SKM-1 (cell line): ENCODE data around the gene KDM1A.
"Not testable (repeated sequence)": the region's sequence is repeated elsewhere in the genome, so short reads cannot be mapped to it uniquely, and the experiment has no call there.

Experiments used
- DNase-seq: peaks from one replicate; lab custom pipeline; 2025; ENCODE audit not compliant: unreplicated experiment; lab: John Stamatoyannopoulos, UW

The KDM1A gene

DNA sequence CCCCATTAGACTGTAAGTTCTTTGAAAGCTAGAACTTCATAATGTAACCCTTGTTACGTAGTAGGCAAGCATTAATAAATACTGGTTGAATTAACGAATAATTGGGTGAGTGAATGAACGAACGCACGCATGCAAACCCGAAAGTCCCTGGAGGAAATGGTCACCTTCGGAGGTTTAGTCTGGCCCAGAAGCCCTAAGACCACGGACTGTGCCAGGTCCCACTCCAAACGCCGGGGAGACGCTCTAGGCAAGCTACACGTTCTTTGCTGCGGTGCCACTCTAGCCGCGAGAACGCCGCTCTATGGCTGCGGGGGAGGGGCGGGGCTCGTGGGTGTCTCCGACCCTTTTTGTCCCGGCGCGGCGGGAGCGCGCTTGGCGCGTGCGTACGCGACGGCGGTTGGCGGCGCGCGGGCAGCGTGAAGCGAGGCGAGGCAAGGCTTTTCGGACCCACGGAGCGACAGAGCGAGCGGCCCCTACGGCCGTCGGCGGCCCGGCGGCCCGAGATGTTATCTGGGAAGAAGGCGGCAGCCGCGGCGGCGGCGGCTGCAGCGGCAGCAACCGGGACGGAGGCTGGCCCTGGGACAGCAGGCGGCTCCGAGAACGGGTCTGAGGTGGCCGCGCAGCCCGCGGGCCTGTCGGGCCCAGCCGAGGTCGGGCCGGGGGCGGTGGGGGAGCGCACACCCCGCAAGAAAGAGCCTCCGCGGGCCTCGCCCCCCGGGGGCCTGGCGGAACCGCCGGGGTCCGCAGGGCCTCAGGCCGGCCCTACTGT, at the start of gene KDM1A:
Gene KDM1A (plus strand): TSS at position 375 of the 769 bp plus-strand sequence. CDS start 129 bp downstream, at position 504.
- peak; percentile 85 for DNase-seq

DNA sequence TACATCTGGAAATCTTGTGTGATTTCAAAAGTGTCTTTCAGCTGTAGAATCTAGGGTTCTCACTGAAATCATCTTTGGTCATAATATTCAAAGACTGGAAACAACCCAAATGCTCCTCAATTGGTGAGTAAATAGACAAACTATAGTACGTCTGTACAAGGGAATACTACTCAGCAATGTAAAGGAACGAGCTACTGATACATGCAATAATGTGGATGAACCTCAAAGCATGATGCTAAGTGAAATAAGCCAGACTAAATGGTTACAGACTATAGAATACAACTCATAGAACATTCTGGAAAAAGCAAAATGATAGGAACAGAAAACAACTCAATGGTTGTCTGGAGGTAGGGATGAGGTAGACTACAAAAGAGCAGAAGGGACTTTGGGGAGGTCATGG, 49.2 kb upstream of the KDM1A start:
- no peak for DNase-seq

DNA sequence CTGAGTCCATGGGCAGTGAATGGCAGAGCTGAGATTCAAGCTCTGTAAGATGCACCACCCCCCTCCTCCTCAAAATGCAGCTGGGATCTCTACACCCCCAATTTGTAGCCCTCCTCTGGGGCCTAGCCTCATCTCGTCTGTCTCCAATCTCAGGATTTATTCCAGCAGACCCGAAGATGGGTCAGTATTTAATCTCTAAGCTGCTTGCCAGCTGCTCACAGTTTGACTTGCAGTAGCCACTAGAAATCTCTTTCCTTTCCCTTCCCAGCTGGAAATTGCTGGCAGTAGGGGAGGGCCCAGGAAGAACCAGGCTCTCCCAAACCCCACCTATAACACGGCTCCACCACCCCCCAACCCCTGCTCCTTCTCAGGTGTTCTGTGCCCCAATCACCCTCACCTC, 48.1 kb upstream of the KDM1A start:
- DNase-seq, result no peak

DNA sequence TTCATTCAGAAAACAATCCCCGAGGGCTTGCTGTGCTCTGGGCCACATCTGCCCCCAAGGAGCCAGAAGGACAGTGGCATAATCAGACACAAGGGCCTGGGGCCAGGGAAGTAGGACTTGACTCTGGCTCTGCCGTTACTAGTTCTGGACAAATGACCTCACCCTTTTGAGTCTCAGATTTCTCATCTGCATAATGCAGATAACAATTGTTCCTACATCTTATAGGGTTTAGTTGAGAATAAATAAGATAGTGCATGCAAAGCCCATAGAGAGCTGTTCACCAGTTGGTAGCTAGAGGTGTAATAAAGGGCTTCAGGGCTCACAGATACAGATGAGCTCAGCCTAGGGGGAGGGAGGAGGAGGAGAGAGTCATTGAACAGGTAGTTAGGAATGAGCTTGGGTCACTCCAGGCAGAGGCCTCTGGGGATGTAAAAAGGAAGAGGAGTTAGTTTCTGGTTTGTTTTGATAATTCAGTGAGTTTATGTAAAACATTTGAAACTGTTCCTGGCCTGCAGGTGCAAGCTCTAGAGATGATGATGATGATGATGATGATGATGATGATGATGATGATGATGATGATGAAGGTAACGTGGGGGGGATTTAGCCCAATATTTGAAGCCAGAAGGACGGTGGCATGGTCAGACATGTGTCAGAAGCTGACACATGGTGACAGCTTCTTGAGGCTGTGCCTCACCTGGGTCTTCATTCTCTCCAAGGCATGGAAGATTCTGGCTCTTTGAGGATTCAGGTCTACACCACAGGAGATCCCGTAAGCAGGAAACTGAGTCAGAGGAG, 47.5 kb upstream of the KDM1A start:
- no peak for DNase-seq

DNA sequence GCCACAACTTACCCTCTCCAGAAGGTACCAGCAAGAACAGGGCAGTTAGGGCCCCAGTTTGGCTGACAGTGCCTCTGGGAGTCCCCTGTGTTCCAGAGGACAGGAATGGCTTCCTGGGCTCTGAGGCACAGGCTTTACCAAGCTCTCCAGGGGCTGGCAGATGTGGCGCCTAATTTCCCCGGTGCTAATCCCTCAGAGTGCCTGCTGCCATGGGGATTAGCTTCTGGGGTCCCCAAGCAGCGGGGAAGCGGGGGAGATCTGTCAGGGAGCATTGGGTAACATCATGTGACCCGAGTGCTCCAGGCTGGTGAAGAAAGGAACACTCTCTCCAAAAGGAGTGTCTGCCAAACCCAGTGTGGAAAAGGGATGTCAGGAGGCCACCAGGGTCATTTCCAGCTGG, 46.5 kb upstream of the KDM1A start, which contains the start of gene LACTBL1:
Gene LACTBL1 (minus strand): TSS at position 107 of the 400 bp plus-strand sequence. CDS start 550 bp downstream, outside the sequence.
- DNase-seq, result no peak

DNA sequence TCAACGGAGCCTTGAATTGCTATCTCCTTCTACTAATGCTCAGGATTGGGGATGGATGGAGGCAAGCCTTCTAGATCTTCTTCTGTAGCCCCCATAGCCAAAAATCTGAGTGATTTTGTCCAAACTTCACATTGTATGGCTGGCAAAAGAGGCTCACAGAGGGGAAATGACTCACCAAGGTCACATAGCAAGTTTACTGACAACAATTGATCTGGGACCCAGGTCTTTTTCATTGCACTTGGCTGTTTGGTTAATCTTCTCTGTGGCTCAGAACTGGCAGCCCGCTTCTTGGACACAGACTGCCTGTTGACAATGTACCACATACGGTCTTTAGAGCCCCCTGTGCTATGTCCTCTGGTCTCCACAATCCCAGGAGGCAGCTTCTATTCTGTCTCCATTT, 43.6 kb upstream of the KDM1A start:
- no peak for DNase-seq

DNA sequence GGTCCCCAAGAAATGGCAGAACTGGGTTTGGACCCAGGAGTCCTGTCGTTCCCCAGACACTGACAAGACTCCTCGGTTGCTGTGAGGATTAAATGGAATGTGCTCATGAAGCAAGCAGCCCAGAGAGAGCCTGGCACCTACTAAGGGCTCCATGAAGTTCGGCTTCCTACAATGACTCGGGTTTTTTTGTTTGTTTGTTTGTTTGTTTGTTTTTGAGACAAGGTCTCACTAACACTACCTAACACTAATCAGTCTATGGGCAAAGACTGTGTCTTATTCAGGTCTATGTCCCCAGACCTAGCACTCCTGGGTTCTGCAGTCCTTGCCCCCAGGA, 43.2 kb upstream of the KDM1A start:
- DNase-seq, result no peak

DNA sequence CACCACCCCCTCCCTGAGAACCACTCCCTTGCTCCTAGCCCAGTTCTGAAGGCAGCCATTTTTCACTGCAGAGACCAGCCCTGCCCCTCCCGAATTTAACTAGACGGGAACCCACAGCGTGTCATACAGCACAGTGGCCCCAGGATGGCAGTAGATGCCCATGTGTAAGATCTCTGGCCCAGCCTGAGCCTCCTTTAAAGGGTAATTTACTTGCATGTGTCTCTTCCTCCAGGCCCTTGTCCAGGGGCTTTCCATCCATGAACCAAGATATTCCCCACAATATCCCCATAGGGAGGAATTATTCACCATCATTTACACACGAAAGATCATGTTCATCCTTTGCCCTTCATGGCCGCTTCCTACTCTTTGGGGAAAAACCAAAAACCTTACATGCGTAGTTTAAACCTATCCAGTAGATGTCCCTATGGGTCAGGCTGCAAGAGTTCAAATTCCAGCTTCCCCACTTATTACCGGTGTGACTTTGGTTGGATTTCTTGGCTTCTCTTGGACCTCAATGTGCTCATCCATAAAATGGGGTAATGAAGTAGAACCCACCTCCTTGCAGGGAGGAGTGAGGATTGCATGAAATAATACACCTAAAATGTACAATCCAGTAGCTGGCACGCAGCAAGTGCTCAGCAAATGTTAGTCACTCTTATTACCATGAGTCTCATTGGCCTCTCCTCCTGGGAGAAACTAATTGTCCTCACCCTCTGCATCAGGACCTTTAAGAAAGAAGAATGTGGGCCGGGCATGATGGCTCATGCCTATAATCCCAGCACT, 42.6 kb upstream of the KDM1A start:
- DNase-seq, result peak; percentile 81

DNA sequence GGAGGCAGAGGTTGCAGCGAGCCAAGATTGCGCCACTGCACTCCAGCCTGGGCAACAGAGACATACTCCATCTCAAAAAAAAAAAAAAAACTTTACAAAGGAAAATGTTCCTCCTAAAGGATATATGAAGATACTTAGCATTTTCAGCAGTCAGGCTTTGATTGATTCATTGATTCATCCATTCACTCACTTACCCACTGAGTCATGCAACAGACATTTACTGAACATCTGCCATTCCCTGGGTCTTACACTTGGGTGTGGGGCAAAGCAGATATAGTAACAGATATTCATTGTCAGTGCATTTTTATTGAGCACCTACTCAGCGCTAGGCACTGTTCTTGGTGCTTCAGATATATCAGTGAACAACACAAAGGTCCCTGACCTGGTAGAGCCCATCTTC, 41.0 kb upstream of the KDM1A start:
- DNase-seq, result no peak

DNA sequence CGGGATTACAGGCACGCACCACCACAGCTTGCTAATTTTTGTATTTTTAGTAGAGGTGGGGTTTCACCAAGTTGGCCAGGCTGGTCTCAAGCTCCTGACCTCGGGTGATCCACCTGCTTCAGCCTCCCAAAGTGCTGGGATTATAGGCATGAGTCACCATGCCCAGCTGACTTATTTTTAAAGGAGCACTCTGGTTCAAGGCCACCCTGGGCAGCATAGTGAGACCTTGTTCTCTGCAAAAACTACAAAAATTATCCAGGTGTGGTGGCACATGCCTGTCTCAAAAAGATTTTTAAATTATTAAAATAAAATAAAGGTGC, 38.8 kb upstream of the KDM1A start:
- DNase-seq, result not testable (repeated sequence)

DNA sequence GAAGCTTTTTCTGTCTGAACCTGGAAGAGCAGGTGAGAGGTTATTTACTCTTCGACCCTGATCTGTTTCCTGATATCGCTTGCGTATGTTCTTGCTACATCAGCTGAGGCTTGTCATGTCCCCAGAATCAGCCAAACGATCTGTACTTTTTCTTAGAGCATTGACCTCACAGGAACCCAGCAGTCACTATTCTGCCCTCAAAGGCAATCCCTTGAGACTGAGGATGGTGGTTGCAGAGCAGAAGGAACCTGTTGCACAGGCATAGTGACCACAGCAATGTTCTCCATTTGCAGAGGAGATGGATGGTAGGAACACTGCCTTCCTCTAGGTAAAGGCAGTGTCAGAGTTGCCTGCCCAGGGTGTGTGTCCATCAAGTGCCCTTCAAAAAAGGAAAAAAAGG, 35.3 kb upstream of the KDM1A start:
- no peak for DNase-seq

DNA sequence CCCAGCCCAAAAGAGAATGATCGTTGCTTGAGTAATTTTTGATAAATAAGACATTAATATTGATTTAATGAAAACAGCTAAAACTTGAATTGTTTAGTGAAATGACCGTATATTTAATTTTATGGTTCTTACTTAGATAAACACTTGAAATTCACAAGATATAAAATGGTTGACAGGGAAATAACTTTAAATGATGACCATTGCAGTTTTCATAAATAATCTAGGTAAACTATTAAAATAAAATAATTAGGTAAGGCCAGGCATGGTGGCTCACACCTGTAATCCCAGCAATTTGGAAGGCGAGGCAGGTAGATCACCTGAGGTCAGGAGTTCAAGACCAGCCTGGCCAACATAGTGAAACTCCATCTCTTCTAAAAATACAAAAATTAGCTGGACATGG, 26.9 kb upstream of the KDM1A start:
- DNase-seq, result not testable (repeated sequence)

DNA sequence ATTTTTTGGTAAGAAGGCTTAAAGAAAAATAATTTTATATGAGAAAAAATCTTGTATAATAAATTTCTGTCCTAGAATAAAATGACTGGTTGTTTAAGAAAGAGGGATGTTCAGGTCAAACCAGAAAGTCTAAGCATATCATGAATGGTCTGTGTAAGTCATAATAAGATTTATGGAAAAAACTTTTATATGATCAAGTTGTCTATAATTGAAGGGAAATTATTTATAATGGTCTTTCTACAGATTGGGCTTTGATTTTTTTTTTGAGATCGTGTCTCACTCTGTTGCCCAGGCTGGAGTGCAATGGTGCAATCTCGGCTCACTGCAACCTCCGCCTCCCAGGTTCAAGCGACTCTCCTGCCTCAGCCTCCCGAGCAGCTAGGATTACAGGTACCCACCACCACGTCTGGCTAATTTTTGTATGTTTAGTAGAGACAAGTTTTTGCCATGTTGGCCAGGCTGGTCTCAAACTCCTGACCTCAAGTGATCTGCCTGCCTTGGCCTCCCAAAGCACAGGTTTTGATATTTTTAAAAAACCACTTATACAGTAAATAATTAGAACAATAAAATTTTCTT, 26.0 kb upstream of the KDM1A start:
- not testable (repeated sequence) for DNase-seq

DNA sequence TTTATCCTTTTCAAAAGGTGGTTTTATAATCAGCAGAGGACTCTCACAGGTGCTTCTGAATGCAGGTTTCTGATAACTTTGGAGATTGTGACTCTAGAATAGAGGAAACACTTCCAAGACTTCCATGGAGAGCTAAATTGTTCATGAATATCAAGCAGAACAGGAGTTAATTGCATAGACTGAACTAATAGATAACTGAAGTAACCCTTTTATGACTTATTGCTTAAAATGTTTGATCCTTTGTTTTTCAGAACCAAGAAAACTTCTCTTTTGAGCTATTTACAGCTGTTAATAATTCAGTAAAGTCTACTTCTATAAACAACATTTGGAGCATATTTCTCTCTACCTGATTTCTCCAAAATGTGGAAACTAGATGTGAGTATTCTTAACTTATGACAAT, 23.5 kb upstream of the KDM1A start:
- no peak for DNase-seq

DNA sequence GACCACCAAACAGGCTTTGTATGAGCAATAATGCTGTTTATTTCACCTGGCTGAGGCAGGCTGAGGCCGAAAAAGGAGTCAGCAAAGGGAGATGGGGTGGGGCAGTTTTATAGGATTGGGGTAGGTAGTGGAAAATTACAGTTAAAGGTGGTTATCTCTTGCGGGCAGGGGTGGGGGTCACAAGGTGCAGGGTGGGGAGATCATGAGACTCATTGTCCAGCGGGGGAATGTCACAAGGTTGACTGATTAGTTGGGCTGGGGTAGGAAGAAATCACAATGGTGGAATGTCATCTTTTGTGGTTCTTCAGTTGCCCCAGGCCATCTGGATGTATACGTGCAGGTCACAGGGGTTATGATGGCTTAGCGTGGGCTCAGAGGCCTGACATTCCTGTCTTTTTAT, 21.7 kb upstream of the KDM1A start:
- not testable (repeated sequence) for DNase-seq

DNA sequence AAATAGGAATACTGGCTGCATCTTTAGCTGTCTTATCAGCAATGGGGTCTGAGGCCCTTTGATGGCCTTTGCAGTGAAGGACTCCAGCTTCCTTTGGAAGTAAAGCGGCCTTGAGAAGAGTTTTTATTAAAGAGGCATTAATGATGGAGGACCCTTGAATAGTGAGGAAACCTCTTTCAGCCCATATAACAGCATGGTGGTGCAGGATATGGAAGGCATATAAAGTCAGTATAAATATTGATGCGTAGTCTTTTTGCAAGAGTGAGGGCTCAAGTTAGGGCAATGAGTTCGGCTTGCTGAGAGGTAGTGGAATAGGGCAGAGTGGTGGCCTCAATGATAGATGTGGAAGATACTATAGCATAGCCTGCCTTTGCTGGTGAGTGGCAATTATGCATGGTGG, 19.1 kb upstream of the KDM1A start:
- DNase-seq, result not testable (repeated sequence)

DNA sequence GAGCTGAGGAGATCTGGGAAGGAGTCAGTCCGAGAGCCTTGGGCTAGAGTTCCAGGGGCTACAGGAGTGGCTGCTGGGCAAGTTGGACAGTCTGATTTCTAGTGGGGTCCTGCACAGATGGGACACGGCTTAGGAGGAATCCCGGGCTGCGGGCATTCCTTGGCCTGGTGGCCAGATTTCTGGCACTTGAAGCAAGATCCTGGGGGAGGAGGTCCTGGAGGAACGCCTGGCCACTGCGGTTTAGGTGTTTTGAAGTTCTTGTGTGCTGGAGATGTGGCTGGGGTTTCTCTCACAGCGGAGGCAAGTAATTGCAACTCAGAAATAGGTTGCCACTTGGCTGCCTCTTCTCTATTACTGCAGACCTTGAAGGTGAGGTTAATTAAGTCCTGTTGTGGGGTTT, 17.1 kb upstream of the KDM1A start:
- not testable (repeated sequence) for DNase-seq

DNA sequence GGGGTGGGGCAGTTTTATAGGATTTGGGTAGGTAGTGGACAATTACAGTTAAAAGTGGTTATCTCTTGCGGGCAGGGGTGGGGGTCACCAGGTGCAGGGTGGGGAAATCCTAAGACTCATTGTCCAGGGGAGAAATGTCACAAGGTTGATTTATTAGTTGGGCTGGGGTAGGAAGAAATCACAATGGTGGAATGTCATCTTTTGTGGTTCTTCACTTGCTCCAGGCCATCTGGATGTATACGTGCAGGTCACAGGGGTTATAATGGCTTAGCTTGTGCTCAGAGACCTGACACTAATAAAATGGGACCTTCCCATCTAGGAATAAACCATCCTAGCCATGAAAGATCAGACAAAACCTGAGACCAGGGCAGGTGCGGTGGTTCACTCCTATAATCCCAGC, 15.2 kb upstream of the KDM1A start:
- no peak for DNase-seq

DNA sequence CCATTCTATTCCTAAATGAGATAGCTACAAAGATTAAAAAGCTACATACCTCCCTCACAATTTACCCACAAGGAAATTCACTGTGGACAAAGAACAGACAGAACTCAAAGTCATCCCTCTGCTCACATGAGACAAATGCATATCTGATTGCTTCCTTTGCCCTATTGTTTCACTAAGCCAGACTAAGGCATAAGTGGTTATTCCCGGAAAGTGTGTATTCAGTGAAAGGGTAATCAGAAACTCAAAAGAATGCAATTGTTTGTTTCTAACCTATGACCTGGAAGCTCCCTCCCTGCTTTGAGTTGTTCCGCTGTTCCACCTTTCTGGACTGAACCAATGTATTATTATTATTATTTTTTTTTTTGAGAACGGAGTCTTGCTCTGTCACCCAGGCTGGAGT, 14.5 kb upstream of the KDM1A start:
- DNase-seq, result not testable (repeated sequence)

DNA sequence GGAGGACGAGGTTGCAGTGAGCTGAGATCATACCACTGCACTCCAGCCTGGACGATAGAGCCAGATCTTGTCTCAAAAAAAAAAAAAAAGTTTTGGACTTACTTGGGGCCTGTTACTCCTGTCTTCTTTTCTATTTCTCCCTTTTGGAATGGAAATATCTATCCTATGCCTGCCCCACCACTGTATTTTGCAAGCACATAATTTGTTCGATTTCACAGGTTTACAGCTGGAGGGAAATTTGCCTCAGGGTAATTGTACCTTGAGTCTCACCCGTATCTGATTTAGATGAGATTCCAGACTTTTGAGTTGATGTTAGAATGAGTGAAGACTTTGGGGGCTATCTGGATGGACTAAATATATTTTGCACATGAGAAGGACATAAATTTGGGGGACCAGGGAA, 12.2 kb upstream of the KDM1A start:
- DNase-seq, result no peak

DNA sequence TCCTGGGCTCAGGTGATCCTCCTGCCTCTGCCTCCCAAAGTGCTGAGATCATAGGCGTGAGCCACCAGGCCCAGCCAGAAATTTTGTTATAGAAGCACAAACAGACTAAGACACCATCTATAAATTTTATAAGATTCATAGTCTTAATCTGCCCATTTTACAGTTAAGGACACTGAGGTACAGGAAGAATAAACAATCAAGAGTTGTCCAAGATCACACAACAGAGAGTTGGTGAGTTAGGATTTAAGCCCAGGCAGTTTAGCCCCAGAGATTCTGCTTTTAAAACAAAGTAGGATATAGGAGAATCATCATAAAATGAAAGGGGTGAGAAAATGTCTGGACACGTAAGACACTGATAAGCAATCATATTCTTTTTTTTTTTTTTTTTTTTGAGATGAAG, 10.4 kb upstream of the KDM1A start:
- no peak for DNase-seq
